PFSK-1 (cell line): ENCODE data around the gene SPNS2.

Source experiments
- FOXP2 ChIP-seq: optimal IDR thresholded peaks from 2 replicates; pipeline ENCODE3; 2011; ENCODE audit warnings: borderline replicate concordance, control low read depth, inconsistent platforms; ENCODE audit not compliant: insufficient read depth; ENCODE audit errors: extremely low read length, extremely low read depth
- POLR2AphosphoS5 ChIP-seq: IDR thresholded peaks from 2 replicates; pipeline ENCODE4 v1.6.1; 2012; ENCODE audit warnings: low read depth, mild to moderate bottlenecking, control low read depth, low read length, moderate library complexity
- REST ChIP-seq, 2 experiments: IDR thresholded peaks; 2 replicates each; pipeline versions ENCODE4 v1.6.1 to v1.8.0; 2011 to 2012; ENCODE audit warnings: low read depth in 2 of 2, low read length in 2 of 2, control low read depth in 1 of 2, inconsistent platforms in 1 of 2, mild to moderate bottlenecking in 1 of 2, moderate library complexity in 1 of 2; ENCODE audit not compliant: insufficient read depth in 1 of 2
- SIN3A ChIP-seq: IDR thresholded peaks from 2 replicates; pipeline ENCODE4 v1.6.1; 2012; ENCODE audit warnings: mild to moderate bottlenecking, low read length, moderate library complexity, borderline replicate concordance; ENCODE audit not compliant: insufficient read depth
- TAF1 ChIP-seq: IDR thresholded peaks from 2 replicates; pipeline ENCODE4 v1.6.1; 2012; ENCODE audit warnings: low read length, control low read depth, borderline replicate concordance; ENCODE audit not compliant: insufficient read depth

The SPNS2 gene

GRCh38 chr17:4520894-4521600 lies 22.4 kb downstream of the SPNS2 start:
- TF ChIP-seq SIN3A (no peak), FOXP2 (no peak)

GRCh38 chr17:4522661-4523060 lies 24.0 kb downstream of the SPNS2 start:
- no peak for TF ChIP-seq POLR2AphosphoS5
- TF ChIP-seq SIN3A, result no peak
- TF ChIP-seq REST (IDR thresholded peaks at IDR 0.05; ENCODE audit: insufficient read depth in 1 of 2, low read depth in 2 of 2, low read length in 2 of 2), result no peak
- TF ChIP-seq FOXP2, result no peak
- no peak for TF ChIP-seq TAF1

GRCh38 chr17:4523946-4524345 lies 25.3 kb downstream of the SPNS2 start:
- TF ChIP-seq TAF1, result no peak
- TF ChIP-seq POLR2AphosphoS5, result no peak
- TF ChIP-seq REST (IDR thresholded peaks at IDR 0.05; ENCODE audit: insufficient read depth in 1 of 2, low read depth in 2 of 2, low read length in 2 of 2), result no peak
- TF ChIP-seq FOXP2, result no peak
- no peak for TF ChIP-seq SIN3A

GRCh38 chr17:4525691-4526397 lies 27.2 kb downstream of the SPNS2 start:
- TF ChIP-seq FOXP2 (no peak), TAF1 (no peak), REST (IDR thresholded peaks at IDR 0.05; ENCODE audit: insufficient read depth in 1 of 2, low read depth in 2 of 2, low read length in 2 of 2) (no peak), SIN3A (no peak), POLR2AphosphoS5 (no peak)

GRCh38 chr17:4527134-4527533 lies 28.5 kb downstream of the SPNS2 start:
- TF ChIP-seq REST (IDR thresholded peaks at IDR 0.05; ENCODE audit: insufficient read depth in 1 of 2, low read depth in 2 of 2, low read length in 2 of 2), result no peak
- no peak for TF ChIP-seq SIN3A
- TF ChIP-seq FOXP2, result no peak
- TF ChIP-seq POLR2AphosphoS5, result no peak
- no peak for TF ChIP-seq TAF1
